ENCODE results near the gene IL4I1. TPM values are rescaled to one million over a fixed set of nuclear protein-coding genes. Genes with fewer than 3 reads are reported as not detected.

The IL4I1 gene
- polyA plus RNA-seq, 1 donor (not counting 4 experiments of a cell fraction or from before 2014, with no cell fraction given) = 0.13 TPM

DNA sequence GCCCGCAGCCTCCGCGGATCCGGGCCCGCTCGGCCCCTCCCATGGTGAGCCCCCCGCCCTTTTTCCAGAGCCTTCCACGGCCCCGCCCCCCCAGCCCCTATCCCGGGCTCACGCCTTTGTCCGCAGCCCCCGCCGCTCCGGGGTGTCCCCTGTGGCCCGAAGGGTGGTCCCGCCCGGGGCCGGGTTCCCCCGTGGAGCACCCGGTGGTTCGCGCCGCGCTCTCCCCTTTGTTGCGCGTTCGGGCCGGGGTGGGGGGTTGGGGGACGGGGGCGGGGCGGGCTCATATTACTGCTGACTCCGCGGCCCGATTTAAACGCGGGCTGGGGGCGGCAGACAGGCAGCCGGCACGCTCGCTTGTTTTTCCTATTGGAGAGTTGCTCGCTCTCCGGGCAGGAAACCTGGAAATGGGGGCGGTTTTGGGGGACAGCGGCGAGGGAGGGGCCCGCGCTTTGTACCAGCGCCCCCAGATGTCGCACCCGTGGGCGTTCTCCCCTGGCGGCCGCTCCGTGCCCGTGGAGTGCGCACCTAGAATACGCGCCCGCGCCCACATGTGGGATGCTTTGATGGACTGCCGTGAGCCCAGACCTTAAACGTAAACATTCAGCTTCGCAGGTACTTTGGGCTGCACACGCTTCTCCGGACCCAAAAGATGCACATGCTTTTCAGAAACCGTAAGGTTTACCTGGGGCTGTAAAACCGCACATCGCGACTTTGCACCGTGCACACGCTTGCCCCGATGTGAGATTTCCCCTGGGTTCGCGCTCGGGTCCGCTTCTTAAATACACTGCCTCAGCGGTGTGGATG is 45.0 kb downstream of the IL4I1 start:
- H3K27ac ChIP-seq (ENCODE audit: control insufficient read depth, insufficient read depth, low read length) = peak overlapping the region; percentile 93
- no peak overlapping the region for H2AFZ ChIP-seq (ENCODE audit: control insufficient read depth, low read length)
- peak overlapping the region; percentile 83 to 94 (median 88) for H3K4me3 ChIP-seq (ENCODE audit: control insufficient read depth in 2 of 3, extremely low read depth in 1 of 3, insufficient read depth in 2 of 3, low read depth in 1 of 3, low read length in 3 of 3)
- H3K79me2 ChIP-seq (ENCODE audit: control insufficient read depth, insufficient read depth, low read length) = peaks cover 22% of the 10 kb centered on the region
- dilution Hi-C loops (cut with MboI; ENCODE audit: extremely low pct_ligation_motif_present, low sequenced_read_pairs) = no loop called here
- peak overlapping the region; percentile 75 for H3K4me2 ChIP-seq (ENCODE audit: control insufficient read depth, extremely low read depth, insufficient read depth, low read depth, low read length)
- no peaks in the 10 kb centered on the region for H3K9me3 ChIP-seq (ENCODE audit: control insufficient read depth, low read depth, low read length)
- DNase-seq (ENCODE audit: low read depth, low spot score) (no peak), FAIRE-seq (no peak)
- H3K36me3 ChIP-seq (ENCODE audit: control insufficient read depth in 2 of 2, extremely low read depth in 1 of 2, insufficient read depth in 2 of 2, low read length in 2 of 2) = peaks cover 0 to 9% of the 10 kb centered on the region in 2 experiments
- peaks cover 5% of the 10 kb centered on the region for H4K20me1 ChIP-seq (ENCODE audit: control insufficient read depth, extremely low read depth, insufficient read depth, low read length)
- no peaks in the 10 kb centered on the region for H3K27me3 ChIP-seq (ENCODE audit: control insufficient read depth, extremely low read depth, insufficient read depth, low read length)
- H3K9ac ChIP-seq (ENCODE audit: control insufficient read depth, extremely low read depth, insufficient read depth, low read length) = peak overlapping the region; percentile 94
- peaks cover 26% of the 10 kb centered on the region for H3K4me1 ChIP-seq (ENCODE audit: control insufficient read depth, extremely low read depth, insufficient read depth, low read length)
- no peaks in the 10 kb centered on the region for H3K9me1 ChIP-seq (ENCODE audit: control insufficient read depth, extremely low read depth, insufficient read depth, low read length)
- TF ChIP-seq, protein P1, sequence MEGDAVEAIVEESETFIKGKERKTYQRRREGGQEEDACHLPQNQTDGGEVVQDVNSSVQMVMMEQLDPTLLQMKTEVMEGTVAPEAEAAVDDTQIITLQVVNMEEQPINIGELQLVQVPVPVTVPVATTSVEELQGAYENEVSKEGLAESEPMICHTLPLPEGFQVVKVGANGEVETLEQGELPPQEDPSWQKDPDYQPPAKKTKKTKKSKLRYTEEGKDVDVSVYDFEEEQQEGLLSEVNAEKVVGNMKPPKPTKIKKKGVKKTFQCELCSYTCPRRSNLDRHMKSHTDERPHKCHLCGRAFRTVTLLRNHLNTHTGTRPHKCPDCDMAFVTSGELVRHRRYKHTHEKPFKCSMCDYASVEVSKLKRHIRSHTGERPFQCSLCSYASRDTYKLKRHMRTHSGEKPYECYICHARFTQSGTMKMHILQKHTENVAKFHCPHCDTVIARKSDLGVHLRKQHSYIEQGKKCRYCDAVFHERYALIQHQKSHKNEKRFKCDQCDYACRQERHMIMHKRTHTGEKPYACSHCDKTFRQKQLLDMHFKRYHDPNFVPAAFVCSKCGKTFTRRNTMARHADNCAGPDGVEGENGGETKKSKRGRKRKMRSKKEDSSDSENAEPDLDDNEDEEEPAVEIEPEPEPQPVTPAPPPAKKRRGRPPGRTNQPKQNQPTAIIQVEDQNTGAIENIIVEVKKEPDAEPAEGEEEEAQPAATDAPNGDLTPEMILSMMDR (optimal IDR thresholded peaks at IDR 0.05 in 1 of 3, IDR thresholded peaks at IDR 0.05 in 1 of 3, conservative IDR thresholded peaks at IDR 0.05 in 1 of 3; ENCODE audit: extremely low read depth in 1 of 3, insufficient read depth in 2 of 3, low read length in 3 of 3) = peak in 1 of 3 experiments; percentile 2
- no peak for TF ChIP-seq EZH2 (IDR thresholded peaks at IDR 0.05; ENCODE audit: low read length)

DNA sequence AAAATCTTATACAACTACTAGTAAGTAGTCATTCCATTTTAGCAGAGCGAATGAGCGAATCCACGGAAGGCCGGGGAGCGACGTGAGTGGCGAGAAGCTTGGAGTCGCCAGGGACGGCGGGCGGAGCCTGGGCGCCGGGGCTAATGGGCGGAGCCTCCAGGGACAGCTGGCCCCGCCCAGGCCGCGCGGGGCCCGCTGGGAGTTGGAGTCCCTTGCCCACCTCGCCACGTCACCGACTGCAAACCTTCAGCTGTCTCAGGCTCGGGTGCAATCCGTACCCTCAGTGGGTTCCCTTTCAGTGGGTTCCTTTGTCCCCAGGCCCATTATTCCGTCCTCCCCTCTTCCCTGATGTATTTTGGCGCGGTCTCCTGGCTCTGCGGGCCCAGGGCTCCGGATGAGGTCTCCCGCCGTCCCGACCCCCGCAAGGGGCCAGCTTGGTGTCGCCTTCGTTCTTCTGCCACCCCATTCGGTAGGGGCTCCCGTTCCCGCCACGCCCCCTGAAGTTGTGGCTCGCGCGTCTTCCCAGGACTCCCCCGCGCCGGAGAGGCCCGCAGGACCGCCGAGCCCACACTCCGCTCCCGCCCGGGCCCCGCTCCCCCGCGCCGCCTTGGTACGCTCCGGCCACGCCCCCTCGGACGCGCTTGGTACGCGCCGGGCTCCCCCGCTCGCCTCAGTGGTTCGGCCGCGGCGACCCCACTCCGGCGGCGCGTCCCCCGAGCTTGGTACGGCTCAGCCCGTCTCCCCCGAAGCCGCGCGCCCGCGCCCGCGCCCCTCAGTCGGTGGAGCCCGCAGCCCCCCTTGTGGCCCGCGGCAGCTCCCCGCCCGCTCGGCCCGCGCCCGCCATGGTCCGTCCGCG is 46.0 kb downstream of the IL4I1 start, which contains the start of gene PTOV1:
PTOV1 (plus strand) TSS at position 673 of the 856 bp plus-strand sequence.
- peak within 1 kb of the TSS; percentile 85 for H2AFZ ChIP-seq (ENCODE audit: control insufficient read depth, low read length)
- FAIRE-seq (no peak), DNase-seq (ENCODE audit: low read depth, low spot score) (no peak)
- no peaks in the 10 kb centered on the region for H3K27me3 ChIP-seq (ENCODE audit: control insufficient read depth, extremely low read depth, insufficient read depth, low read length)
- no peaks in the 10 kb centered on the region for H3K9me1 ChIP-seq (ENCODE audit: control insufficient read depth, extremely low read depth, insufficient read depth, low read length)
- peak within 1 kb of the TSS; percentile 83 to 94 (median 88) for H3K4me3 ChIP-seq (ENCODE audit: control insufficient read depth in 2 of 3, extremely low read depth in 1 of 3, insufficient read depth in 2 of 3, low read depth in 1 of 3, low read length in 3 of 3)
- H3K9me3 ChIP-seq (ENCODE audit: control insufficient read depth, low read depth, low read length) = no peaks in the 10 kb centered on the region
- peaks cover 26% of the 10 kb centered on the region for H3K4me1 ChIP-seq (ENCODE audit: control insufficient read depth, extremely low read depth, insufficient read depth, low read length)
- dilution Hi-C loops (cut with MboI; ENCODE audit: extremely low pct_ligation_motif_present, low sequenced_read_pairs) = no loop called here
- TF ChIP-seq EZH2 (IDR thresholded peaks at IDR 0.05; ENCODE audit: low read length) = no peak
- TF ChIP-seq, protein P1 (optimal IDR thresholded peaks at IDR 0.05 in 1 of 3, IDR thresholded peaks at IDR 0.05 in 1 of 3, conservative IDR thresholded peaks at IDR 0.05 in 1 of 3; ENCODE audit: extremely low read depth in 1 of 3, insufficient read depth in 2 of 3, low read length in 3 of 3) = no peak
- peak within 1 kb of the TSS; percentile 92 for H3K4me2 ChIP-seq (ENCODE audit: control insufficient read depth, extremely low read depth, insufficient read depth, low read depth, low read length)
- H3K9ac ChIP-seq (ENCODE audit: control insufficient read depth, extremely low read depth, insufficient read depth, low read length) = peak within 1 kb of the TSS; percentile 94
- H3K79me2 ChIP-seq (ENCODE audit: control insufficient read depth, insufficient read depth, low read length) = peaks cover 22% of the 10 kb centered on the region
- peaks cover 5% of the 10 kb centered on the region for H4K20me1 ChIP-seq (ENCODE audit: control insufficient read depth, extremely low read depth, insufficient read depth, low read length)
- peak within 1 kb of the TSS; percentile 93 for H3K27ac ChIP-seq (ENCODE audit: control insufficient read depth, insufficient read depth, low read length)
- H3K36me3 ChIP-seq (ENCODE audit: control insufficient read depth in 2 of 2, extremely low read depth in 1 of 2, insufficient read depth in 2 of 2, low read length in 2 of 2) = peaks cover 0 to 5% of the 10 kb centered on the region in 2 experiments

All from keratinocyte (primary cell).